BJ (cell line): ENCODE measurements around the gene ST3GAL3. TPM values are rescaled to one million over a fixed set of nuclear protein-coding genes. Genes with fewer than 3 reads are reported as not detected.

Source experiments
- CTCF ChIA-PET: fragments of 350-600 bp; formaldehyde crosslinking; extraction: SDS; loops from one replicate; lab custom pipeline; 2021; ENCODE audit warnings: antibody characterized with exemption, inconsistent platforms; lab: Yijun Ruan, JAX
- POLR2A ChIA-PET: fragments of 300-600 bp; sonication (Branson Sonifier 250); formaldehyde crosslinking; extraction: SDS; loops from one replicate; lab custom pipeline; 2021; ENCODE audit warnings: antibody characterized with exemption; lab: Charles Lee
- DNase-seq: peaks from one replicate; pipeline ENCODE4 v3.0.0-alpha.2; 2011; ENCODE audit warnings: low read depth
- H3K27me3 ChIP-seq: 2 replicates; pipeline ENCODE4 v1.6.0; 2011; ENCODE audit warnings: low read length; ENCODE audit not compliant: control insufficient read depth, insufficient read depth
- H3K36me3 ChIP-seq: 2 replicates; pipeline ENCODE4 v1.5.1; 2011; ENCODE audit warnings: low read length; ENCODE audit not compliant: control insufficient read depth, insufficient read depth
- H3K4me3 ChIP-seq: 2 replicates; pipeline ENCODE4 v1.5.1; 2011; ENCODE audit warnings: low read depth, mild to moderate bottlenecking, control low read depth, low read length
- CTCF ChIP-seq: IDR thresholded peaks from 2 replicates; pipeline ENCODE4 v1.5.1; 2011; ENCODE audit warnings: low read depth, mild to moderate bottlenecking, control low read depth, inconsistent platforms, low read length, moderate library complexity; ENCODE audit not compliant: insufficient read depth
- polyA plus RNA-seq: library from polyadenylated mRNA; depleted of rRNA; stranded (reverse); fragments of >200 nt; gene quantifications from 2 replicates; pipeline ENCODE4 v1.2.3, GENCODE V29; 2011

Gene ST3GAL3
- polyA plus RNA-seq, 1 experiment, result 24.2 TPM

DNA sequence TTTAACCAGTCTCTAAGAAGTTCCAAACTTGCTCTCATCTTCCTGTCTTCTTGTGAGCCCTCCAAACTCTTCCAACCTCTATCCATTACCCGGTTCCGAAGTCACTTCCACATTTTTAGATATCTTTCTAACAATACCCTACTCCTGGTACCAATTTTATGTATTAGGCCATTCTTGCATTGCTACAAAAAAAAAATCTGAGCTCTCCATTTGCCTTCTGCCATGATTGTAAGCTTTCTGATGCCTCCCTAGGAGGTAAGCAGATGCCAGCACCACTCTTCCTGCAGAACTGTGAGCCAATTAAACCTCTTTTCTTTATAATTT lies 134.8 kb downstream of the ST3GAL3 start:
- TF ChIP-seq CTCF, result no peak
- Histone ChIP-seq H3K36me3 (peaks cover 3% of the 10 kb centered on the region; the same call in 1 of the 2 replicates), H3K4me3 (no peak overlapping the region), H3K27me3 (no peaks in the 10 kb centered on the region)
- ChIA-PET CTCF (no interaction called here), POLR2A (no interaction called here)
- no peak for DNase-seq

GRCh38 chr1:43843684-43844083 lies 136.3 kb downstream of the ST3GAL3 start:
- no peak for DNase-seq
- CTCF ChIA-PET, result no interaction called here

GRCh38 chr1:43844114-43844513 lies 136.8 kb downstream of the ST3GAL3 start:
- no peak for DNase-seq
- H3K27me3 ChIP-seq, result no peaks in the 10 kb centered on the region
- H3K4me3 ChIP-seq, result no peak overlapping the region
- TF ChIP-seq CTCF, result no peak
- CTCF ChIA-PET, result no interaction called here
- no peaks in the 10 kb centered on the region; the same call in 1 of the 2 replicates for H3K36me3 ChIP-seq
- POLR2A ChIA-PET, result no interaction called here

More at GRCh38 chr1:43843684-43844083, 136.3 kb downstream of the ST3GAL3 start:
- Histone ChIP-seq H3K4me3 (no peak overlapping the region), H3K27me3 (no peaks in the 10 kb centered on the region), H3K36me3 (peaks cover 3% of the 10 kb centered on the region; the same call in 1 of the 2 replicates)
- POLR2A ChIA-PET, result no interaction called here
- TF ChIP-seq CTCF, result no peak

DNA sequence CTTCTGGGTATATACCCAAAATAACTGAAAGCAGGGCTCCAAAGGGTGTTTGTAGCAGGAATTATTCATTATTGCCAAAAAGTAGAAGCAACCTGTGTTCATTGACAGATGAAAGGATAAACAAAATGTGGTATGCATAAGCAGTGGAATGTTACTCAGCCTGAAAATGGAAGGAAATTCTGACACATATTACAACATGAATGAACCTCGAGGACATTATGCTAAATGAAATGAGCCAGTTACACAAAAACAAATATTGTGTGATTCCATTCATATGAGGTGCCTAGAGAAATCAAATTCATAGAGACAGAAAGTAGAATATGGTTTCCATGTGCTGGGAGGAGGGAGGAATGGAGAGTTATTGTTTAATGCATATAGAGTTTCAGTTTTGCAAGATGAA lies 140.0 kb downstream of the ST3GAL3 start:
- Histone ChIP-seq H3K36me3 (no peaks in the 10 kb centered on the region; the same call in 1 of the 2 replicates), H3K27me3 (no peaks in the 10 kb centered on the region), H3K4me3 (no peak overlapping the region)
- TF ChIP-seq CTCF, result no peak
- DNase-seq, result no peak
- ChIA-PET CTCF (no interaction called here), POLR2A (no interaction called here)

- Histone ChIP-seq H3K36me3 (no peaks in the 10 kb centered on the region), H3K4me3 (no peak overlapping the region), H3K27me3 (no peaks in the 10 kb centered on the region)
- TF ChIP-seq CTCF, result no peak
- POLR2A ChIA-PET, result no interaction called here
- CTCF ChIA-PET, result no interaction called here
- no peak for DNase-seq
These were observed 140.5 kb downstream of the ST3GAL3 start for GRCh38 chr1:43847882-43848281.
